Kidney tubule cell (primary cell): ENCODE data around the gene FAM184A.
A peak's percentile ranks its signal among the peaks of the same experiment; 100 is the strongest.
"Not testable (repeated sequence)": the region's sequence is repeated elsewhere in the genome, so short reads cannot be mapped to it uniquely, and the experiment has no call there.

Experiments used
- DNase-seq: peaks from one replicate; pipeline ENCODE4 v3.0.0-alpha.2; 2018; ENCODE audit warnings: low spot score

Gene FAM184A

GRCh38 chr6:119100115-119100514 is 21.7 kb upstream of the FAM184A start:
- DNase-seq = no peak

DNA sequence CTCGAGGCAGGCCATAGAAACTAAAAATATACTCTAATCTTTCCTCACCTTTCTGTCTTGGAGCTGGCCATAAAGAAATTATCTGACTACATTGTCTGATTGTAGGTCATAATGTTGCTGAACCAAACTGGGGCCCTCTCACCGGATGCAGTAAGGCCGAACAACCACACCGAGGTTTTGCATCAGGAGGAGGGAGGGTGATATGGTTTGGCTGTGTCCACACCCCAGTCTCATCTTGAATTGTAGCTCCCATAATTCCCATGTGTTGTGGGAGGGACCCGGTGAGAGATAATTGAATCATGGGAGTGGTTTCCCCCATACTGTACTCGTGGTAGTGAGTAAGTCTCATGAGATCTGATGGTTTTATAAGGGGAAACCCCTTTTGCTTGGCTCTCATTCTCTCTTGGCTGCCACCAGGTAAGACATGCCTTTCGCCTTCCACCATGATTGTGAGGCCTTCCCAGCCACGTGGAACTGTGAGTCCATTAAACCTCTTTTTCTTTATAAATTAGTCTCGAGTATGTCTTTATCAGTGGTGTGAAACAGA is 19.4 kb upstream of the FAM184A start:
- DNase-seq = not testable (repeated sequence)

DNA sequence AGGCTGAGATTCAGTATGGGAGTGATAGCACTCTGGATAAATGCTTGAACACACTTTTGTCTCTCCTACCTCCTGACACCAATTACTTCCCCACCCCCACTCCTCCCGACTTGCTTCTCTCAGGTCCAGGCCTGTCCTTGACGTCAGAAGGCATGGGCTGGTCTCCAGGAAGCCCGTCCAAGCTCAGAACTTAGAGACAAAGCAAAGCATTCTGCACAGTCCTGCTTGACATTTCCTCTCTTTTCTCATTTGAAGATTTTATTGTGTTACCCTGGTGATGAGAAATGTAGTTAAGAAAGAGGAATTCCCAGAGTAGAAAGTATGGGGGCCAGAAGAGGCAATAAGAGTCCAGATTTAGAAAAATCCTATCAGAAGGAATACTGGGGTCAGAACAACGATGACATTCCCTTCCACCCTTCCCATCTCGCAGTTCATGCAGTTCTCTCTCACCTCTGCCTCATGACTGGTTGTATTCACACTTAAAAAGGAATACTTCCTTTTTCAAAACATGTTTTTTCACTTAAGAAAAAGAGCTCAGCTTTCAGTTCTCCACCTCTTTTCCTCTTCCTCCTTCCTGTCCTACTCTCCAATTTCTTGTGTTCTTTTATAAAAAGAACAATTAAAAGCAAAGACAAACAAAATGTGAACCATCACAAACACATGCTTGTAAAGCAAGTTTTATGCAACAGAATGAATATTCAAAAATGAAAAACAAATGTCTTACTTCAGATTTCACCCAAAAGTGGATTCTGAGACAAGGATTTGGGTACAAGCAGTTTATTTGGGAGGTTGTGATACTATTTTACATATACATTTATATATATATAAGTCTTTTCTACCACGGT is 18.5 kb upstream of the FAM184A start:
- no peak for DNase-seq

GRCh38 chr6:119090256-119090655 is 11.8 kb upstream of the FAM184A start:
- no peak for DNase-seq

- no peak for DNase-seq
Observed at GRCh38 chr6:119084784-119085183, 6.3 kb upstream of the FAM184A start.

DNA sequence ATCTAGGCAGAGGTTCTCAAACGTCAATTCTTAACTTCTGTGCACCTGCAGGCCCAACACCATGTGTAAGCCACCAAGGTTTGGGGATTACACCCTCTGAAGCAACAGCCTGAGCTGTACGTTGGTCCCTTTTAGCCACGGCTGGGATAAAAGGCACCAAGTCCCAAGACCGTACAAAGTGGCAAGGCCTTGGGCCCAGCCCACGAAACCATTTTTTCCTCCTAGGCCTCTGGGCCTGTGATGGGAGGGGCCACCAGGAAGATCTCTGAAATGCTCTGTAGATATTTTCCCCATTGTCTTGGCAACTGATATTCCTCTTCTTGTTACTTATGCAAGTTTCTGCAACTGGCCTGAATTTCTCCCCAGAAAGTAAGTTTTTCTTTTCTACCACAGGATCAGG is 4.5 kb upstream of the FAM184A start:
- DNase-seq = no peak

GRCh38 chr6:119079283-119079809 is 882 bp upstream of the FAM184A start:
- DNase-seq = peak; percentile 33

DNA sequence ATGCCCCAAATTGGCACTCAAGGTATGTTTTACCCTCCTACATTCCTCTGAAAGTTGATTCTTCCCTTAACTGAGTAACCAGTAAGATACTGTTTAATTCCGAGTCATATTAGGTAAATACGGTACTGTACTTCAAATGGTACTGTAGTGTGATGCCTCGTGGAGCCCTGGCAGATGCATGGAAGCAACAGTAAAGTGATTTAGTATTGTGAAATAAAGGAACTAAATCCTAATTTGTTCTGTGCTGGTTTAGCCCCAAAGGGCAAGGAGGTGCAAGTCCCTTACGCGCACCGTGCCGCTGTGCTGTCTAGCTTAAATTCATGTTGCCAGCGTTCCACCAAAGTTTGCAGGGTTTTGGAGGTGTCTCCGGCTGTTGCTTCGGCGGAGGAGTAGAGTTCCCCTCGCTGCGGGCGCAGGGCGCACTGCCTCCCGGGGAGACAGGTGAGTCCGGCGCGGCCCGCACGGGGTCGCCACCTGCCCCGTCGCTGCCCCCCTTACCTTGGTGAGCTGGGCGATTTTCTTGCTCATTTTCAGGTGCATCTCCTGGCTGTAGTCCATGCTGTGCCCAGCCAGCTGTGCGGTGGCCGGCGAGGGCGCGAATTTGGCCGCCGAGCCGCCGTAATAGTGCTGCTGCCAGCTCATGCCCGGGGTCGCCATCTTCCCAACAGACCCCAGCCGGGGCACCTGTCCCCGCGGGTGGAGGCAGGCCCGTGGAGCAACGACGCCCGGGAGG is 655 bp downstream of the FAM184A start:
- peak; percentile 45 for DNase-seq

DNA sequence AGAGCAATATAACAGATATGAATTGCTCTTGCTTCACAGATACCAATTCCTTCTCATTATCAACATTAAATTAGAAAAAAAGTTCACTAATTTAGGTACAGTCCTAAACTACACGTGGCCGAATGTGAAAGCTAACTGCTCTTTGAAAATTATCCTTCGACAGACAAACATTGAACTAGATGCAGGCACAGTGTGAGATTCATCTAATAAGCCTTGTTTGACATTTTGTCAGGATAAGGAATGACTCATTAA is 1.1 kb downstream of the FAM184A start:
- DNase-seq = no peak

DNA sequence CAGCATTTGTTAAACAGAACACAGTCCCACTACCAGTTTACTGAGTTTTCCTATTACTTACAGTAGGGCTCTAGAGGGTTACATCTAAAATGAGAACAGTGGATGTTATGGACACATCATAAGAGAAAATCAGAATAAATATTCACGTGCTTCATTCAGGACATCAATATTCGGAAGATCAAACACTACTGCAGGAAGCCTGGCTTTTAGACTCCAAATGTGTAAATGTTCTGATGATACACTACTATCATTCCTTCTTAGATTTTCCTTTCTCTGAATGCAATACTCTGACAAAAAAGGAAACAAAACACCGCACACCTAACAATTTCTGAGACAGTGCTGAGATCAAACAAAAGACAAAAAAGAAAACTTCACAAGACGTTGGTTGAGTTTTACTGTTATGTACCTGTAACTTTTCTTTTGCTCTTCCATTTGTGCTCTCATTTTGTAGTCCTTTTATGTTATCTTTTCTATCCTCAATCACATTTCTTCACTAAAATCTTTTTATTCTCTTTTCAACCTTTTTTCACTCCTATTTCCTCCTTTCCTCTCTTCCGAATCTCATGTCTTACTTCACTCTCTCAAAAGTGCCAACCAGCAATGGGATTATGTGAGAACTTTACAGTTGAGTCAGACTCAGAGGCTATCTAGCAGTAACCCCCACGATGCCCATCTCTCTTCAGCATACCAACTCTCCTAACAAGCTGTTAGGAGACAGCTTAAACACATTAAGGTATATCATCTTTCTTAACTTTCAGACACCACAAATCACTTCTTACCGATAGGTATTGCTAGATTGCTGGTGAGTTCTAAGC is 1.7 kb downstream of the FAM184A start:
- DNase-seq = peak; percentile 18

DNA sequence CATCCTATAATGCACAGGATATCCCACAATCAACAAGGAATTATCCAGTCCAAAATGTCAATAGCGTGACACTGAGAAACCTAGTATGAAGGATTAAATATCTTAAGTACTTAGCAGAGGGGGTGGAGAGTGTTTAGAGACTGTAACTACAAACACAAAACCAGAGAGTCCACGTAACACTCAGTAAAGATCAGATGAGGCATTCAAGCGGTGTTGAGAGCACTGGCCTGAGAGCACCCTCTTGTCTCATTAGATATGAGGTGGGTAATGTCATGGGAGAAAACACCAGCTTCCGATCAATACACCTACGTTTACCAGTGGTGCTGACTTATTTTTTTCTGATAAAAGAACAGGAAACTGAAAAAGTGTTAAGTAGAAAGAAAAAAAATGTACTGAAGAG is 2.3 kb downstream of the FAM184A start:
- DNase-seq = no peak

DNA sequence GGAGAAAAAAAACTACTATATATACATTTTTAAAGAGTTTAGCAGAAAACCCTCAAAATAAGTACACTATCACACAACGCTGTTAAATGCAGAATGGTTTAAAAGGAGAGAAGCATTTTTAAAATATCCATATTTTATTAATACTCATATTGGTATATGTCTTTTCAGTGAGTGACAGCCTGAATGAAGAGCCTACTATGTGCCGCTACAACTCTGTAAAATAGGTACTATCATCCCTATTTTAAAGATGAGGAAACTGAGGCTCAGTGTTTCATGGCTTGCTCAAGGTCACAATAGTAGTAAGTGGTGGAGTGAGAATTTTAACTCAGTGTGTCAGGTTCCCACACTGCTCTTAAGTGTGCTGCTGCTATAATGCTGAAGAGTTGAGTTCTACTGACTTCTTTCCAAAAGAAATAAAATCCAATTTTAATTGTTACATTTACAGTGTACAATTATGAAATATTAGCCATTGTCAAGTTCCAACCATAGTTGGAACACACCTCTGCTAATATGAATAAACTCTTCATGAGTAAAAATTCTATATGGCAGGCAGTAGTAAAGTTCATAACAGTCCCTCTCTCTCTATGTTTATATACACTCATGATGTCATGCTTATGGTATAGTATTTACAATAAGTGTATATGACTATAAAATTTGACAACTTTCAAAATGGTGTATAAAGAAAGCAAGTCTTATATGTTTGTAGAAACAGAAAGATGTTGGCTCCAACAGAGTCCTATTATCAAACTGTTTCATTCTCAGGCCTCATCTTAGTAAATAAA is 3.1 kb downstream of the FAM184A start:
- no peak for DNase-seq

DNA sequence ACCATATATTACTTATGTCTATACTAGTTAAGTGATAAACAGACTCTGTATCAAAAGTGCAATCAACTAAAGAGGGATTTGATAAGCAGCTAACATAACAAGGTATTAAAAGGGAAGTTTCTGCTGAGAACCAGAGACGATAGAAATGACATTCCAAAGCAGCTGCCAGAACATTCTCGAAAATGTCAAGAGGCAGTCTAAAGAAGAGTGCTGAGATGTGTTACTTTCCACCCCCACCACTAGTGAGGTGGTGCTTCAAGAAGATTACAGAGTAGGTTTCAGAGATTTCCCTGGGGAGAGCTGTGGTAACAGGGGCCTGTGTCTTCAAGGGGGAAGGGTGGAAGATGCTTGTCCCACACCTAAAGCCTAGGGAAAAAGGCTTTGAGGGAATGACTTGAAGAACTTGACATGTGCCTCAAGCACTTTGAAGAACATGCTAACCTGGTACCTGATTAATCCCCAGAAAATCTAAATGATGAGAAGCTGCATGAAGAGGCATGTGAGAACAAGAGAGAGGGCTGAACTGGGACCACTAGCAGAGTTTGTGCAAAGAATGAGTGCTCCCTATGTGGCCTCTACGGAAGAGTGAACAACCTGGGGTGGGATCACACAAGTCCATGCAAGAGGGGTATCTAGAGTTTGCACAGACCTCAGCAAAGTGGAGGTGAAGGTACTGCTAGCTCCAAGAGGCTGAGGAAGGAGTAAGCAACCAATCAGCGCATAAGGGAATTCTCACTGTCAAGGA is 5.0 kb downstream of the FAM184A start:
- no peak for DNase-seq

GRCh38 chr6:119071576-119071975 is 6.9 kb downstream of the FAM184A start:
- DNase-seq = no peak

DNA sequence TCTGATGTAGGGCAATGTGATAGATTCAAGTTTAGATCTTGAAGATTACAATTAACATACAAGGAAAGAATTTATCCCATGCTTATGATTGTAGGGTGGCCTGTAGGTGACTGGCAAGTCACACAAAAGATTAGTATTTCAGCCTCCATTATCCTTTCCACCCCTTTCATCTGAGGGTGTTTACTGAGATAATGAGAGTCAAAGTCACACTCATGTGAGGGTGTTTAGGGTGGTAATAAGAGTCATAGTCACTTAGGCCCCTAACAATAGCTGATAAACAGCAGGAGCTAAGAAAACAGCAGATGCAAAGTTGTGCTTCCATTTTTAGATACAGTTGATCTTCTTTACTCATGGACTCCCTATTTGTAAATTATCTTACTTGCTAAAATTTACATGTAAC is 11.4 kb downstream of the FAM184A start:
- DNase-seq = no peak

- DNase-seq = no peak
Observed at GRCh38 chr6:119066517-119066916, 11.9 kb downstream of the FAM184A start.

DNA sequence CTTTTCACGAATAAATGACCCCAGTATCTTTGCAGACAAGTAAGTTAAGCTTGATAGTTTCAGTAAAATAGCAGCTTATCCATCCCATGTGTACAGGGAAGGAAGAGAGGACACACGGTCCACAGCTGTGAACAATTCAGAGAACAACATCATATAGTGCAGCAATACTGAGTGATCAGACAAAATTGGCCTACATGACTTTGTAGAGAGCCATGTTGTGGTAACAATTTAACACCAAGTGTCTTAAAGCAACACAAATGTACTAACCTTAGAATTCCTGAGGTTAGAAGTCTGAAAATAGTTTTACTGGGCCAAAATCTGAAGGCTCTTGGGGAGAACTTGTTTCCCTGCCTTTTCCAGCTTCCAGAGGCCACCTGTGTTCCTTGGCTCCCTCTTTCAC is 12.5 kb downstream of the FAM184A start:
- DNase-seq = no peak

- no peak for DNase-seq
Observed at GRCh38 chr6:119065382-119065781, 13.1 kb downstream of the FAM184A start.

DNA sequence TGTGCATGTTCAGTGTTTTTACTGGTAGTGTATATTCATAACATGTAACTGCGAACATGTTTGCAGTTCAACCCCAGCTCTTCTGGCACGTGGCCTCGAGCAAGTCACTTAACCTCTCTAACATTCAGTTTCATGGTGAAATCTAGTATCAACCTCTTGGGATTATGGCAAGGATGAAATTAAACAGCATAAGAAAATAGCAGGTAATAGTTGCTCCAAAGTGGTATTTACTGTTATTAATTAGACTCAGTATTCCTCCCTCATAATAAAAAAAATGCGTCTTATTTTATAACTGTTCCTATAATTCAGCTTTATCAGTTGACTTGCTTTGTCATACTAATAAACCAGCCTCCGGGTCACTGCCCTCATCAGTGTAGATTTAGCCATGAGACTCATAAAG is 15.0 kb downstream of the FAM184A start:
- no peak for DNase-seq

GRCh38 chr6:119061215-119061614 is 17.2 kb downstream of the FAM184A start:
- DNase-seq = no peak
